Psoas muscle (tissue), 8 donors: ENCODE measurements around the gene PON3. TPM values are rescaled to one million over a fixed set of nuclear protein-coding genes. Genes with fewer than 3 reads are reported as not detected.

ENCODE experiments used
- ATAC-seq, 4 donors: fragments of 200-7000 bp; cut with Tn5 transposase; one replicate each; pipeline ENCODE4 v1.9.1; 2020; ENCODE audit warnings: moderate library complexity in 3 of 4, mild to moderate bottlenecking in 2 of 4
- DNase-seq, 2 donors: peaks; one replicate each; pipeline ENCODE4 v3.0.0-alpha.2; 2020
- H3K27ac ChIP-seq: fragments of 200-600 bp; one replicate; pipeline ENCODE4 v1.8.0; 2022
- H3K27me3 ChIP-seq, 3 donors: fragments of 200-600 bp in 1 of 3; one replicate each; pipeline versions ENCODE4 v1.6.1 to v1.8.0; 2013 to 2022; ENCODE audit warnings: low read length in 2 of 3, mild to moderate bottlenecking in 2 of 3, moderate library complexity in 1 of 3; ENCODE audit not compliant: insufficient read depth in 3 of 3
- H3K36me3 ChIP-seq, 2 donors: fragments of 200-600 bp in 1 of 2; one replicate each; pipeline versions ENCODE4 v1.6.1 to v1.8.0; 2013 to 2022; ENCODE audit warnings: low read depth in 1 of 2, mild to moderate bottlenecking in 1 of 2, moderate library complexity in 1 of 2; ENCODE audit not compliant: insufficient read depth in 1 of 2
- H3K4me1 ChIP-seq: fragments of 200-600 bp; one replicate; pipeline ENCODE4 v1.8.0; 2022
- H3K4me3 ChIP-seq: fragments of 200-600 bp; one replicate; pipeline ENCODE4 v1.8.0; 2022; ENCODE audit warnings: mild to moderate bottlenecking
- H3K9me3 ChIP-seq: fragments of 200-600 bp; one replicate; pipeline ENCODE4 v1.8.0; 2022
- CTCF ChIP-seq: fragments of 200-600 bp; IDR thresholded peaks from one replicate; pipeline ENCODE4 v1.8.0; 2022; ENCODE audit warnings: antibody characterized with exemption
- WGBS, 3 donors: extraction: QIAGEN DNeasy Blood & Tissue Kit; methylation state at CpG; one replicate each; pipeline versions ENCODE4 v1.1.6 to v1.1.7; 2013; 5-methylcytosine and 5-hydroxymethylcytosine counted together
- intact Hi-C, 2 donors: fragments of 100-400 bp; cut with DNase I; formaldehyde crosslinking; loops; one replicate each; pipeline versions ENCODE4 v1.11.0 to v1.14.2; 2022
- polyA plus RNA-seq, 3 donors: library from polyadenylated mRNA; stranded (reverse); fragments of 200-250 nt; gene quantifications; one replicate each; pipeline ENCODE4 v1.2.3, GENCODE V29; 2013
- total RNA-seq, 4 donors: library from RNA; stranded (reverse); fragmentation: NEBNext Ultra II Directional in 2 of 4; extraction: Animal tissue kit (Norgen Biotek cat#: 25700) in 2 of 4; gene quantifications; one replicate each; pipeline versions ENCODE4 v1.2.1 to v1.2.4, GENCODE V29; 2021 to 2023
- donor health status: healthy with polysubstance abuse.
- donor health status: DM: no; HTN: no; CAD: no; lungs with moderate emphysema.
- donor health status: Bipolar disorder and iron deficiency.
- donor health status: healthy.
- donor health status: DM: yes; HTN: yes; CAD: no.
- donor health status: DM: no; HTN: no; CAD: no.
- donor health status: DM: no; HTN: no; CAD: no.
- donor health status: DM: yes; HTN: yes; CAD: no.

PON3 gene
- total and polyA plus RNA-seq, 7 donors = 0.30 to 0.50 (median 0.46) TPM; not detected in 1

GRCh38 chr7:95373323-95373722 is 22.9 kb downstream of the PON3 start:
- no peak for ATAC-seq

GRCh38 chr7:95368235-95368634 is 27.9 kb downstream of the PON3 start:
- DNase-seq (no peak), ATAC-seq (no peak)
- 73 to 82% (median 78%) methylated on average over 3 of the region's 3 CpGs for WGBS, 3 donors
- Histone ChIP-seq H3K9me3 (no peaks in the 10 kb centered on the region), H3K4me3 (no peak overlapping the region), H3K36me3 (no peaks in the 10 kb centered on the region), H3K27me3 (no peaks in the 10 kb centered on the region), H3K27ac (no peak overlapping the region), H3K4me1 (no peaks in the 10 kb centered on the region)
- TF ChIP-seq CTCF = no peak
- intact Hi-C loops = no loop called here

More at GRCh38 chr7:95373323-95373722, 22.9 kb downstream of the PON3 start:
- Histone ChIP-seq H3K27ac (no peak overlapping the region), H3K4me1 (no peaks in the 10 kb centered on the region), H3K9me3 (no peaks in the 10 kb centered on the region), H3K27me3 (no peaks in the 10 kb centered on the region), H3K4me3 (no peak overlapping the region), H3K36me3 (no peaks in the 10 kb centered on the region)
- 81 to 92% (median 82%) methylated on average over 4 of the region's 4 CpGs for WGBS, 3 donors
- TF ChIP-seq CTCF = no peak
- DNase-seq = no peak
- intact Hi-C loops = no loop called here

GRCh38 chr7:95367606-95368005 is 28.6 kb downstream of the PON3 start:
- 92 to 95% (median 94%) methylated on average over 1 of the region's 1 CpG for WGBS, 3 donors
- DNase-seq = no peak
- Histone ChIP-seq H3K4me1 (no peaks in the 10 kb centered on the region), H3K36me3 (no peaks in the 10 kb centered on the region), H3K27me3 (no peaks in the 10 kb centered on the region), H3K9me3 (no peaks in the 10 kb centered on the region), H3K4me3 (no peak overlapping the region), H3K27ac (no peak overlapping the region)
- intact Hi-C loops = no loop called here
- no peak for ATAC-seq
- no peak for TF ChIP-seq CTCF

GRCh38 chr7:95365151-95365550 is 31.0 kb downstream of the PON3 start:
- Histone ChIP-seq H3K9me3 (no peaks in the 10 kb centered on the region), H3K36me3 (no peaks in the 10 kb centered on the region), H3K27ac (no peak overlapping the region), H3K4me3 (no peak overlapping the region), H3K4me1 (no peaks in the 10 kb centered on the region), H3K27me3 (no peaks in the 10 kb centered on the region)
- intact Hi-C loops = no loop called here
- ATAC-seq (no peak), DNase-seq (no peak)
- 95 to 100% (median 97%) methylated on average over 1 of the region's 1 CpG for WGBS, 3 donors
- TF ChIP-seq CTCF = no peak

GRCh38 chr7:95357623-95358022 is 38.6 kb downstream of the PON3 start:
- H3K27me3 ChIP-seq = no peaks in the 10 kb centered on the region
- ATAC-seq = no peak
- no peaks in the 10 kb centered on the region for H3K36me3 ChIP-seq
- intact Hi-C loops = no loop called here
- no peak overlapping the region for H3K27ac ChIP-seq
- H3K4me3 ChIP-seq = no peak overlapping the region
- no peaks in the 10 kb centered on the region for H3K4me1 ChIP-seq
- 9 to 27% (median 12%) methylated on average over 3 of the region's 3 CpGs for WGBS, 3 donors
- DNase-seq = no peak
- no peak for TF ChIP-seq CTCF
- no peaks in the 10 kb centered on the region for H3K9me3 ChIP-seq
